SK-N-SH (cell line): Measurements from ENCODE around the gene RHBDF2. TPM values are rescaled to one million over a fixed set of nuclear protein-coding genes. Genes with fewer than 3 reads are reported as not detected.
A peak's percentile ranks its signal among the peaks of the same experiment; 100 is the strongest.

Source experiments
- CTCF ChIA-PET: fragments of 300-600, 350-600 bp; formaldehyde crosslinking; extraction: SDS; loops from one replicate; lab custom pipeline; 2021; lab: Yijun Ruan, JAX
- POLR2A ChIA-PET: fragments of 350-600 bp; sonication (Branson Sonifier 250); formaldehyde crosslinking; extraction: SDS; loops from one replicate; lab custom pipeline; 2020; ENCODE audit warnings: antibody characterized with exemption, inconsistent platforms; lab: Yijun Ruan, JAX
- DNase-seq: peaks from one replicate; pipeline ENCODE4 v3.0.0; 2012
- H2AFZ ChIP-seq: fragments of 200-600 bp; sonication (generic); 2 replicates; pipeline ENCODE4 v1.8.1; 2016; ENCODE audit warnings: antibody characterized with exemption, mild to moderate bottlenecking, low read depth
- H3F3A ChIP-seq: fragments of 200-600 bp; sonication (generic); replicated peaks from 2 replicates; pipeline ENCODE3; 2016; ENCODE audit warnings: antibody characterized with exemption, mild to moderate bottlenecking; ENCODE audit not compliant: insufficient read depth
- H3K27ac ChIP-seq, 2 experiments: fragments of 200-500 bp in 1 of 2; fragments of 200-600 bp in 1 of 2; sonication (Bioruptor generic) in 1 of 2; sonication (generic), shearing (Covaris generic) in 1 of 2; 2 replicates each; pipeline versions ENCODE4 v1.5.1 to v1.6.1; 2014 to 2016; ENCODE audit warnings: low read depth in 2 of 2, inconsistent platforms in 1 of 2, low read length in 1 of 2, mild to moderate bottlenecking in 1 of 2, mixed read lengths in 1 of 2
- H3K27me3 ChIP-seq: fragments of 200-600 bp; sonication (generic), shearing (Covaris generic); 2 replicates; pipeline ENCODE4 v1.6.1; 2016; ENCODE audit warnings: mixed run types; ENCODE audit not compliant: insufficient read depth
- H3K36me3 ChIP-seq, 2 experiments: fragments of 200-500 bp in 1 of 2; fragments of 200-600 bp in 1 of 2; sonication (Bioruptor generic) in 1 of 2; sonication (generic) in 1 of 2; replicated peaks in 1 of 2; 2 replicates each; pipeline versions ENCODE3 to v1.5.1; 2014 to 2016; ENCODE audit warnings: low read length in 1 of 2, mild to moderate bottlenecking in 1 of 2; ENCODE audit not compliant: insufficient read depth in 2 of 2, control insufficient read depth in 1 of 2
- H3K4me1 ChIP-seq, 2 experiments: fragments of 200-500 bp in 1 of 2; fragments of 200-600 bp in 1 of 2; sonication (Bioruptor generic) in 1 of 2; sonication (generic), shearing (Covaris generic) in 1 of 2; 2 replicates each; pipeline versions ENCODE4 v1.5.1 to v1.6.1; 2014 to 2016; ENCODE audit warnings: low read depth in 1 of 2, low read length in 1 of 2, mixed run types in 1 of 2; ENCODE audit not compliant: insufficient read depth in 2 of 2, control insufficient read depth in 1 of 2
- H3K4me2 ChIP-seq: fragments of 200-600 bp; sonication (generic), shearing (Covaris generic); 2 replicates; pipeline ENCODE4 v1.6.1; 2017; ENCODE audit warnings: mixed run types
- H3K4me3 ChIP-seq, 2 experiments: fragments of 200-500 bp in 1 of 2; fragments of 200-600 bp in 1 of 2; sonication (Bioruptor generic) in 1 of 2; sonication (generic), shearing (Covaris generic) in 1 of 2; 2 replicates each; pipeline versions ENCODE4 v1.5.1 to v1.8.1; 2014 to 2016; ENCODE audit warnings: low read depth in 2 of 2, inconsistent platforms in 1 of 2, low read length in 1 of 2, mild to moderate bottlenecking in 1 of 2, mixed read lengths in 1 of 2, moderate library complexity in 1 of 2
- H3K79me2 ChIP-seq: fragments of 200-600 bp; sonication (generic); 2 replicates; pipeline ENCODE4 v1.8.1; 2017; ENCODE audit warnings: mild to moderate bottlenecking; ENCODE audit not compliant: insufficient read depth
- H3K9ac ChIP-seq: fragments of 200-600 bp; sonication (generic); 2 replicates; pipeline ENCODE4 v1.6.1; 2017; ENCODE audit warnings: mixed run types
- H3K9me2 ChIP-seq: fragments of 200-600 bp; sonication (generic); 2 replicates; pipeline ENCODE4 v1.6.1; 2017; ENCODE audit warnings: mixed run types
- H3K9me3 ChIP-seq: fragments of 200-600 bp; sonication (generic); 2 replicates; pipeline ENCODE4 v1.6.1; 2017; ENCODE audit warnings: mixed run types, mild to moderate bottlenecking, moderate library complexity
- H4K20me1 ChIP-seq: fragments of 200-600 bp; sonication (generic); 2 replicates; pipeline ENCODE4 v1.6.1; 2017; ENCODE audit warnings: mild to moderate bottlenecking, mixed run types; ENCODE audit not compliant: insufficient read depth
- CHD2 ChIP-seq: fragments of 150-350 bp; IDR thresholded peaks from 2 replicates; pipeline ENCODE4 v1.6.1; 2018; ENCODE audit warnings: low read length; ENCODE audit not compliant: partially characterized antibody
- EP300 ChIP-seq, 2 experiments: IDR thresholded peaks; 2 replicates each; pipeline versions ENCODE4 v1.4.0 to v1.6.1; 2012; ENCODE audit warnings: borderline replicate concordance in 1 of 2, low read depth in 1 of 2, low read length in 1 of 2
- EZH2phosphoT487 ChIP-seq: fragments of 200-600 bp; sonication (generic); IDR thresholded peaks from 2 replicates; pipeline ENCODE4 v1.6.1; 2017; ENCODE audit warnings: low read depth, mixed run types, mild to moderate bottlenecking, antibody characterized with exemption, moderate library complexity, borderline replicate concordance
- FOSL2 ChIP-seq: IDR thresholded peaks from 2 replicates; pipeline ENCODE4 v1.4.0; 2012; ENCODE audit warnings: low read depth, mild to moderate bottlenecking, moderate library complexity, borderline replicate concordance
- FOXM1 ChIP-seq: IDR thresholded peaks from 2 replicates; pipeline ENCODE4 v1.4.0; 2012; ENCODE audit warnings: low read depth, mild to moderate bottlenecking
- GABPA ChIP-seq: IDR thresholded peaks from 2 replicates; pipeline ENCODE4 v1.4.0; 2012; ENCODE audit warnings: low read depth, mild to moderate bottlenecking
- GATA2 ChIP-seq: sonication (generic); formaldehyde crosslinking; IDR thresholded peaks from 2 replicates; pipeline ENCODE4 v1.5.0; 2020; ENCODE audit warnings: mild to moderate bottlenecking, missing genetic modification reagents
- JUND ChIP-seq: IDR thresholded peaks from 2 replicates; pipeline ENCODE4 v1.4.0; 2012
- MEF2A ChIP-seq: IDR thresholded peaks from 2 replicates; pipeline ENCODE4 v1.4.0; 2012; ENCODE audit warnings: low read depth, borderline replicate concordance
- MXI1 ChIP-seq: IDR thresholded peaks from 2 replicates; pipeline ENCODE4 v1.6.1; 2012; ENCODE audit warnings: mild to moderate bottlenecking, low read depth, low read length, improper control_type of control experiment
- NFIC ChIP-seq: IDR thresholded peaks from 2 replicates; pipeline ENCODE4 v1.4.0; 2012; ENCODE audit warnings: borderline replicate concordance
- NRF1 ChIP-seq: IDR thresholded peaks from 2 replicates; pipeline ENCODE4 v1.6.1; 2012; ENCODE audit warnings: low read depth, mild to moderate bottlenecking, low read length
- RAD21 ChIP-seq: IDR thresholded peaks from 2 replicates; pipeline ENCODE4 v1.6.1; 2012; ENCODE audit warnings: mild to moderate bottlenecking, low read length
- RCOR1 ChIP-seq: fragments of 150-350 bp; IDR thresholded peaks from 2 replicates; pipeline ENCODE4 v1.6.1; 2017; ENCODE audit warnings: antibody characterized with exemption, low read length
- RXRA ChIP-seq: IDR thresholded peaks from 2 replicates; pipeline ENCODE4 v1.4.0; 2012; ENCODE audit warnings: low read depth, mild to moderate bottlenecking, borderline replicate concordance
- SMC3 ChIP-seq: IDR thresholded peaks from 2 replicates; pipeline ENCODE4 v1.6.1; 2012; ENCODE audit warnings: low read depth, low read length, improper control_type of control experiment
- TCF12 ChIP-seq: IDR thresholded peaks from 2 replicates; pipeline ENCODE4 v1.4.0; 2012
- TEAD4 ChIP-seq: IDR thresholded peaks from 2 replicates; pipeline ENCODE4 v1.4.0; 2012; ENCODE audit warnings: mild to moderate bottlenecking, borderline replicate concordance; ENCODE audit not compliant: insufficient read depth
- WGBS: methylation state at CpG from one replicate; pipeline ENCODE4 v1.1.6; 2017; ENCODE audit warnings: low lambda C conversion rate; 5-methylcytosine and 5-hydroxymethylcytosine counted together
- polyA plus RNA-seq, 3 experiments: library from polyadenylated mRNA; depleted of rRNA; stranded (reverse); fragments of >200 nt; gene quantifications; 2 replicates each; pipeline ENCODE4 v1.2.3, GENCODE V29; 2012
- TF ChIP-seq, protein P1 (sequence below): fragments of 150-350 bp; IDR thresholded peaks from 2 replicates; pipeline ENCODE4 v1.6.1; 2017; ENCODE audit warnings: antibody characterized with exemption, low read length, low read depth, borderline replicate concordance
- TF ChIP-seq, protein P2 (sequence below): IDR thresholded peaks from 2 replicates; pipeline ENCODE4 v1.4.0; 2012; ENCODE audit warnings: low read depth, borderline replicate concordance
- TF ChIP-seq, protein P3 (sequence below): IDR thresholded peaks from 2 replicates; pipeline ENCODE4 v1.4.0; 2012; ENCODE audit warnings: low read depth

Gene RHBDF2
- polyA plus RNA-seq, 1 of the 3 experiments (the other 2 are of a cell fraction): 16.1 TPM

DNA sequence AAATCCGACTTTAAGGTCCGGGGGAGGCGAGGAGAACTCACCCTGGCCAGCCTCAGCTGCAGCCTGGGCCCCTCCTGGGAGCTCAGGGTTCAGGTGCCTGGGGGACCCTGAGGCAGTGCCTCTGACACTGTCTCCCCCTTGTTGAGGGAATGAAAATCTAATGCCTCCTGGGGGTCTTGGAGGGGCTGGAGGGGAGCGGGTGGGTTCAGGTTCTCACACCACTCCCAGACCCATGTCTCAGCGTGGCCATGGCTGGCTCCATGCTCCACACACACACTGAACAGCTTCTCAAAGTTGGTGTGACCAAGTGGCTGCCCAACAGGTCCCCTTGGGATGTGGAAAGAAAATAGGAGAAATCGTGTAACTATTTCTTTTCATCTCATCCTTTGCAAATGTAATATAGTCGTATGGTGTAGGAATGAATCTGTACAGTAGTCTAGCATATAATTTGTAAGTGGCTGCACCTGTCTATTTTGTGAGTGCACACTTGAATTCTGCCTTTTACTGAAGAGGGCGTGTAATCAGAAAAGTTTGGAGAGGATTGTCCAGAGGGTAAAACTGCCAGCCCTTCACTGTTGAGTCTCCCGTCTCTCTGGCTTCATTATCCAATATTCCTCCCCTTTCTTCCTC lies 37.8 kb upstream of the RHBDF2 start:
- Histone ChIP-seq H3K9ac (no peak overlapping the region), H2AFZ (no peak overlapping the region), H3K36me3 (no peaks in the 10 kb centered on the region), H3K27me3 (peaks cover 48% of the 10 kb centered on the region), H3K9me2 (no peaks in the 10 kb centered on the region), H3F3A (peaks cover 3% of the 10 kb centered on the region), H3K4me3 (no peak overlapping the region; a peak in 1 of 4 replicates), H3K9me3 (no peaks in the 10 kb centered on the region), H4K20me1 (no peaks in the 10 kb centered on the region), H3K27ac (peak overlapping the region in 1 of 2 experiments; percentile 99; a peak in 2 of 4 replicates), H3K4me2 (no peak overlapping the region), H3K4me1 (peaks cover 3 to 85% of the 10 kb centered on the region in 2 experiments; a peak in 3 of 4 replicates), H3K79me2 (no peaks in the 10 kb centered on the region)
- POLR2A ChIA-PET: interaction anchor here (1.9 to 2.1 kb wide), 2 partner anchors 10 to 11 kb away, joined by 9 to 34 read pairs; no protein-coding TSS in a partner anchor
- TF ChIP-seq FOXM1 (no peak), GATA2 (CRISPR knock-in tag) (no peak), CHD2 (no peak), RCOR1 (no peak), RXRA (no peak), GABPA (no peak), RAD21 (no peak), NFIC (no peak), EZH2phosphoT487 (no peak), SMC3 (no peak), MXI1 (no peak), JUND (no peak)
- TF ChIP-seq, protein P1, sequence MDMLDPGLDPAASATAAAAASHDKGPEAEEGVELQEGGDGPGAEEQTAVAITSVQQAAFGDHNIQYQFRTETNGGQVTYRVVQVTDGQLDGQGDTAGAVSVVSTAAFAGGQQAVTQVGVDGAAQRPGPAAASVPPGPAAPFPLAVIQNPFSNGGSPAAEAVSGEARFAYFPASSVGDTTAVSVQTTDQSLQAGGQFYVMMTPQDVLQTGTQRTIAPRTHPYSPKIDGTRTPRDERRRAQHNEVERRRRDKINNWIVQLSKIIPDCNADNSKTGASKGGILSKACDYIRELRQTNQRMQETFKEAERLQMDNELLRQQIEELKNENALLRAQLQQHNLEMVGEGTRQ: no peak
- TF ChIP-seq, protein P2, sequence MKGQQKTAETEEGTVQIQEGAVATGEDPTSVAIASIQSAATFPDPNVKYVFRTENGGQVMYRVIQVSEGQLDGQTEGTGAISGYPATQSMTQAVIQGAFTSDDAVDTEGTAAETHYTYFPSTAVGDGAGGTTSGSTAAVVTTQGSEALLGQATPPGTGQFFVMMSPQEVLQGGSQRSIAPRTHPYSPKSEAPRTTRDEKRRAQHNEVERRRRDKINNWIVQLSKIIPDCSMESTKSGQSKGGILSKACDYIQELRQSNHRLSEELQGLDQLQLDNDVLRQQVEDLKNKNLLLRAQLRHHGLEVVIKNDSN: no peak
- CTCF ChIA-PET: interaction anchor here (0.6 to 15.7 kb wide), 7 partner anchors 3 to 142 kb away, joined by 3 to 679 read pairs (median 29); partner anchors contain the start of genes CYGB and PRCD
- 84% methylated on average over 9 of the region's 9 CpGs for WGBS
- DNase-seq: no peak

DNA sequence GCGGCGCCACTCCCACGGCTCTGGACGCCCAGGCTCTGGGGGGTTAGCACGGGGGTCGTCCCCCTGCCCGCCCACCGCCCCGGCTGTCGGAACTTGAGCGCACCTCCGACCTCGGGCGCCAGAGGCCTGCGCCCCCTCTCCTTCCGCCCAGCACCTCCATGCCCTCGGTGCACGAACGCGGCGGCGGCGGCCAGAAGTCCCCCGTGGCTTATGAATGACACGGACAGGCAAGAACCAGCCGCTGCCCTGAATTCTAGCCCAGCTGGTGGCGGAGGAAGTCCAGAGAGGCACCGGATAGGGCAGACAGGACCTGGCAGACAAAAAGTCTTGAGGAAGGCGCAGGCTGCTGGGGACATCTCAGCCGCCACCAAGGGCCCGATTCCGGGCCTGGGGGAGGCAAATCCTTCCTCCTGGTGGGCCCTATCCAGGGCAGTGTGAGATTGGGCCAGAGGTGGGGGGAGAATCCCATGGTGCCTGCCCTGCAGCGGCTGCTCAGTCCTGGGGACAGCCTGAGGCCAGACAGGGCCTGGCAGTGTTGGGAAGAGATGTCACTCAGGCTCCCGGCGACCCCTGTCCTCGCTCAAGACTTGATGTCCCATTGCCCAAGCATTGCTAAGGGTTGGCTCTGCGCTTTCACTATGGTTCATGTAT lies 37.2 kb upstream of the RHBDF2 start:
- H3K79me2 ChIP-seq: no peaks in the 10 kb centered on the region
- peaks cover 48% of the 10 kb centered on the region for H3K27me3 ChIP-seq
- ChIA-PET POLR2A (interaction anchor here (1.1 kb wide), 1 partner anchor 15 kb away, joined by 4 read pairs; no protein-coding TSS in a partner anchor), CTCF (interaction anchor here (0.5 to 15.7 kb wide), 7 partner anchors 3 to 142 kb away, joined by 3 to 679 read pairs (median 29); partner anchors contain the start of genes CYGB and PRCD)
- no peak overlapping the region for H3K9ac ChIP-seq
- no peaks in the 10 kb centered on the region for H3K9me3 ChIP-seq
- H3K9me2 ChIP-seq: no peaks in the 10 kb centered on the region
- peak; percentile 63 for DNase-seq
- peak overlapping the region in 1 of 2 experiments; percentile 54; a peak in 2 of 4 replicates for H3K4me3 ChIP-seq
- peaks cover 3% of the 10 kb centered on the region for H3F3A ChIP-seq
- H3K36me3 ChIP-seq: no peaks in the 10 kb centered on the region
- no peak overlapping the region for H2AFZ ChIP-seq
- no peak overlapping the region for H3K4me2 ChIP-seq
- peaks cover 0 to 81% of the 10 kb centered on the region in 2 experiments; a peak in 2 of 4 replicates for H3K4me1 ChIP-seq
- WGBS: 59% methylated on average over 31 of the region's 37 CpGs
- H4K20me1 ChIP-seq: no peaks in the 10 kb centered on the region
- H3K27ac ChIP-seq: peak overlapping the region in 1 of 2 experiments; percentile 99; a peak in 2 of 4 replicates
- TF ChIP-seq TEAD4: no peak
- no peak for TF ChIP-seq RCOR1
- no peak for TF ChIP-seq NRF1
- TF ChIP-seq, protein P3, sequence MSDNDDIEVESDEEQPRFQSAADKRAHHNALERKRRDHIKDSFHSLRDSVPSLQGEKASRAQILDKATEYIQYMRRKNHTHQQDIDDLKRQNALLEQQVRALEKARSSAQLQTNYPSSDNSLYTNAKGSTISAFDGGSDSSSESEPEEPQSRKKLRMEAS: no peak
- no peak for TF ChIP-seq MEF2A
- TF ChIP-seq FOSL2: no peak
- TF ChIP-seq TCF12: no peak
- no peak for TF ChIP-seq MXI1
- TF ChIP-seq, protein P1: no peak
- no peak for TF ChIP-seq EP300 (IDR thresholded peaks at IDR 0.05; ENCODE audit: borderline replicate concordance in 1 of 2, low read depth in 1 of 2, low read length in 1 of 2)
